Stimulated activated effector memory CD8-positive, alpha-beta T cell treated with anti-CD3 and anti-CD28 coated beads, Interleukin-12 subunit alpha, Interleukin-12 subunit beta, amount 100 ng/mL, for 72 hours (primary cell): Measurements from ENCODE around the gene ITGAE.
"Not testable (repeated sequence)": the region's sequence is repeated elsewhere in the genome, so short reads cannot be mapped to it uniquely, and the experiment has no call there.

Source experiments
- ATAC-seq: fragments of 150-1000 bp; cut with Tn5 transposase; 2 replicates; pipeline ENCODE4 v1.10.0; 2021
- DNase-seq, 2 donors: peaks; one replicate each; pipeline ENCODE4 v3.0.0; 2021 to 2022; ENCODE audit warnings: low spot score in 2 of 2
- H3K27ac Mint-ChIP-seq: one replicate; pipeline ENCODE4 v1.8.0; 2022; ENCODE audit warnings: mild to moderate bottlenecking, mixed read lengths
- H3K36me3 Mint-ChIP-seq: one replicate; pipeline ENCODE4 v1.8.0; 2022; ENCODE audit warnings: mild to moderate bottlenecking, mixed read lengths
- H3K4me1 Mint-ChIP-seq: one replicate; pipeline ENCODE4 v1.8.0; 2022; ENCODE audit warnings: mixed read lengths
- H3K4me3 Mint-ChIP-seq: one replicate; pipeline ENCODE4 v1.8.0; 2022; ENCODE audit warnings: mild to moderate bottlenecking, mixed read lengths
- H3K9me3 Mint-ChIP-seq: one replicate; pipeline ENCODE4 v1.8.0; 2022; ENCODE audit warnings: mixed read lengths

ITGAE gene

DNA sequence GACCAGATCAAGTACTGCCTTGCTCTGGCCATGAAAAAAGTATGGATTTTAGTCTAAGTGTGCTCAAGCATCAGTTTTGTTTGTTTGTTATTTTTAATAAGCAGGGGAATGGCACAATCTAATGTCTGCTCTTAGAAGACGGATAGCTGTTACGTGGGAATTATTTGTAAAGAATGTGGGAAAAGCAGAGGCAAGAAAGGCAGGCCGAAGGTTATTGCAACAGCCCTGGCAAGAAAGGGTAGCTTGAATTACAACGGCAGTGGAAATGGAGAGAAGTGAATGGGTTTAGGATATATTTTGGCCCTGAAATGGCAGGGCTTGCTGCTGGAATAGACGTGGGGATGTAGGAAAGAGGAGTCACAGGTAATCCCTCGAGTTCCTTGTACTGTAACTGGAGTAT lies 78.3 kb downstream of the ITGAE start:
- Mint-ChIP-seq H3K4me3 (peak overlapping the region; percentile 76), H3K27ac (peak overlapping the region; percentile 94), H3K4me1 (peaks cover 47% of the 10 kb centered on the region), H3K36me3 (peaks cover 91% of the 10 kb centered on the region), H3K9me3 (no peaks in the 10 kb centered on the region)
- DNase-seq, result no peak
- ATAC-seq, result no peak

DNA sequence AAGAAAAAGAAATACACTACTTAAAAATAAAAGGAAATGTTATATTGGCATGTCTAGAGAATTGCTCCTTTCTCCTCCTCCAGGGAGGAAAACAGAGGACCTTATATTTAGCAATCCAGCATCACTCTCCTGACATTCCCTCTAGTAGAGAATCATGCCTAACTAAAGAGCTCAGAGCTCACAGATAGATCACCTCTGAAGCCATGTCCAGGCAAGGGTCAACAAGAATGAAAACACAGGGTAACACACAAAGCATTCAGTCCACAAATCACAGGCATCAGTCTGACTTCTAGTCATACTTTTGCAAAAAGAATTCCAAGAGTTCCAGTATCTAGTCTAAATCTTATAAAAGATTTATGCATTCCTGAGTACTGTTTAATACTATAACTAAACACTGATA lies 81.7 kb downstream of the ITGAE start:
- Mint-ChIP-seq H3K9me3 (no peaks in the 10 kb centered on the region), H3K36me3 (peaks cover 100% of the 10 kb centered on the region), H3K4me3 (no peak overlapping the region), H3K27ac (no peak overlapping the region), H3K4me1 (peaks cover 55% of the 10 kb centered on the region)
- ATAC-seq (no peak), DNase-seq (no peak)

GRCh38 chr17:3718201-3718600 lies 82.8 kb downstream of the ITGAE start:
- no peak for DNase-seq
- no peaks in the 10 kb centered on the region for H3K9me3 Mint-ChIP-seq
- peaks cover 100% of the 10 kb centered on the region for H3K36me3 Mint-ChIP-seq
- peaks cover 56% of the 10 kb centered on the region for H3K4me1 Mint-ChIP-seq
- no peak overlapping the region for H3K4me3 Mint-ChIP-seq
- ATAC-seq, result no peak
- no peak overlapping the region for H3K27ac Mint-ChIP-seq

- Mint-ChIP-seq H3K9me3 (no peaks in the 10 kb centered on the region), H3K4me1 (peaks cover 52% of the 10 kb centered on the region), H3K27ac (no peak overlapping the region), H3K4me3 (no peak overlapping the region), H3K36me3 (peaks cover 90% of the 10 kb centered on the region)
- DNase-seq, result no peak
- no peak for ATAC-seq
Observed at GRCh38 chr17:3715296-3715695, 85.7 kb downstream of the ITGAE start.

- DNase-seq (peak in 1 of 2 donors; percentile 66), ATAC-seq (peak; percentile 7)
- peaks cover 49% of the 10 kb centered on the region for H3K4me1 Mint-ChIP-seq
- H3K27ac Mint-ChIP-seq, result peak overlapping the region; percentile 8
- H3K36me3 Mint-ChIP-seq, result peaks cover 67% of the 10 kb centered on the region
- H3K9me3 Mint-ChIP-seq, result no peaks in the 10 kb centered on the region
- peak overlapping the region; percentile 49 for H3K4me3 Mint-ChIP-seq
Observed at GRCh38 chr17:3712811-3713463, 88.1 kb downstream of the ITGAE start.

DNA sequence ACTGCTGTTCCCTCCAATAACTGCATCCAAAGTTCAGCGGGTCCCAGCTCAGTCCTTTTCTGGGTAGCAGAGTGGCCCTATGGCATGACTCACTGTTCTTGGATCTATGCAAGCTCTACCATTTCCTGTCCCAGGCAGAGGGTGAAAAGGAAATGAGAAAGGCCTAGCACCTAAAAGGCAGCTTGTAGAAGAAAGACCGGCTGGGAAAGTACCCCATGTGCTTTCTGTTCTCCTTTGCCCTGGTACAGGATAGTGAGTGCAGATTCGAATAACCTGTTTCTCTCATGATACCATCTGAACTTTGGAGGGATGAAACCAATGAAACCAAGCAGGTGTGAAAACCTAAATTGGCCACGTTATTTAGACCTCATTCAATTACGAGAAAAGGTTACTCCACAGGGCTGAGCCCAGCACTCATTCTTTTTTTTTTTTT lies 90.0 kb downstream of the ITGAE start:
- peak; percentile 52 to 84 for DNase-seq
- H3K4me3 Mint-ChIP-seq, result peak overlapping the region; percentile 49
- H3K9me3 Mint-ChIP-seq, result no peaks in the 10 kb centered on the region
- H3K4me1 Mint-ChIP-seq, result peaks cover 40% of the 10 kb centered on the region
- H3K27ac Mint-ChIP-seq, result peak overlapping the region; percentile 46
- H3K36me3 Mint-ChIP-seq, result peaks cover 47% of the 10 kb centered on the region
- ATAC-seq, result peak; percentile 99

- ATAC-seq, result no peak
- Mint-ChIP-seq H3K9me3 (no peaks in the 10 kb centered on the region), H3K4me1 (peaks cover 37% of the 10 kb centered on the region), H3K4me3 (no peak overlapping the region), H3K36me3 (peaks cover 21% of the 10 kb centered on the region), H3K27ac (no peak overlapping the region)
- DNase-seq, result no peak
Observed at GRCh38 chr17:3708366-3708765, 92.6 kb downstream of the ITGAE start.

- peaks cover 17% of the 10 kb centered on the region for H3K4me1 Mint-ChIP-seq
- not testable (repeated sequence) for DNase-seq, H3K36me3 Mint-ChIP-seq, H3K27ac Mint-ChIP-seq, H3K9me3 Mint-ChIP-seq, H3K4me3 Mint-ChIP-seq, ATAC-seq
Observed at GRCh38 chr17:3705718-3705984, 95.3 kb downstream of the ITGAE start.

DNA sequence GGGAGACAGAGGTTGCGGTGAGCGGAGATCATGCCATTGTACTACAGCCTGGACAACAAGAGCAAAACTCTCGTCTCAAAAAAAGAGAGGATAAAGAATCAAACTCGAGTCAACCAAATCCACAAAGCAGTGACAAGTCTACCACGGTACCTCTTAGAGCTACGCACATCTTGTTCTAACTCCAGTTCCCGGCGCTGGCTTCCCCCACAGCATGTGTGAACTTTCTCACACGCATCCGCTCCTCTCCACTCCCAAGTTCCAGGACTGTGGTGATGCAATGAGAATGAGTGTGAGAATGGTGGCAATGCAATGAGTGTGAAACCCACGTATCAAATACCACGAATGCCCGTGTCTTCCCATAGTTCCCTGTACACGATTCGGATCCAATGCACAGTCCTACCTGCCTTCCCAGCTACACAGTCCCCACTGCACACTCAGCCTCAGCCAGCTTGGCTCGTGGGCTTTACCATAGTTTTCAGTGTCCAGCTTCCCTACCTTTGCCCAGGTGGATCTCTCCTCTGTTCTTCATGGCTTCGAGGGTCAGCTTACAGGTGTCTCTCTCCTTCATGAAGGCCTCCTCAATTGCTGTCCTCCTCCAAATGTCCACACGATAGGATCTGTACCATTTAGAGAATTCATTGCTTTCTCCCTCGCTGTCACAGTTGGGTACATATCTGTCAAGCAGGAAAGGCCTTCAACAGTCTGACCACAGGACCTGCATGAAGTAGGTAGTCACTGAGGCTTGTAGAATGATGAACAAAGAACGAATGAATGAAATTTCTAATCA lies 95.9 kb downstream of the ITGAE start:
- Mint-ChIP-seq H3K27ac (no peak overlapping the region), H3K4me1 (peaks cover 17% of the 10 kb centered on the region)
- DNase-seq, result no peak

DNA sequence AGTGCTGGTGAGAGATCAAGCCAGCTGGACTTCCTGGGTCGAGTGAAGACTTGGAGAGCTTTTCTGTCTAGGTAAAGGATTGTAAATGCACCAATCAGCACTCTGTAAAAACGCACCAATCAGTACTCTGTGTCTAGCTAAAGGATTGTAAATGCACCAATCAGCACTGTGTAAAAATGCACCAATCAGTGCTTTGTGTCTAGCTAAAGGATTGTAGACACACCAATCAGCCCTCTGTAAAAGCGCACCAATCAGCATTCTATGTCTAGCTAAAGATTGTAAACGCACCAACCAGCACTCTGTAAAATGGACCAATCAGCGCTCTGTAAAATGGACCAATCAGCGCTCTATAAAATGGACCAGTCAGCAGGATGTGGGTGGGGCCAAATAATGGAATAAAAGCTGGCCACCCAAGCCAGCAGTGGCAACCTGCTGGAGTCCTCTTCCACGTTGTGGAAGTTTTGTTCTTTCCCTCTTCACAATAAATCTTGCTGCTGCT lies 98.9 kb downstream of the ITGAE start:
- not testable (repeated sequence) for H3K4me3 Mint-ChIP-seq, H3K4me1 Mint-ChIP-seq, ATAC-seq, H3K27ac Mint-ChIP-seq, H3K9me3 Mint-ChIP-seq, DNase-seq, H3K36me3 Mint-ChIP-seq

More for the DNA sequence above, 95.9 kb downstream of the ITGAE start:
- no peaks in the 10 kb centered on the region for H3K9me3 Mint-ChIP-seq
- H3K4me3 Mint-ChIP-seq, result no peak overlapping the region
- no peak for ATAC-seq
- H3K36me3 Mint-ChIP-seq, result peaks cover 5% of the 10 kb centered on the region

GRCh38 chr17:3699951-3700350 lies 101.0 kb downstream of the ITGAE start:
- H3K9me3 Mint-ChIP-seq, result no peaks in the 10 kb centered on the region
- H3K4me1 Mint-ChIP-seq, result peaks cover 8% of the 10 kb centered on the region
- H3K4me3 Mint-ChIP-seq, result no peak overlapping the region
- no peak for DNase-seq
- H3K36me3 Mint-ChIP-seq, result peaks cover 10% of the 10 kb centered on the region
- no peak for ATAC-seq
- H3K27ac Mint-ChIP-seq, result no peak overlapping the region

- DNase-seq (no peak), ATAC-seq (no peak)
- H3K36me3 Mint-ChIP-seq, result peaks cover 22% of the 10 kb centered on the region
- no peak overlapping the region for H3K27ac Mint-ChIP-seq
- H3K4me1 Mint-ChIP-seq, result peaks cover 20% of the 10 kb centered on the region
- H3K4me3 Mint-ChIP-seq, result no peak overlapping the region
- H3K9me3 Mint-ChIP-seq, result no peaks in the 10 kb centered on the region
Observed at GRCh38 chr17:3698139-3698538, 102.8 kb downstream of the ITGAE start.

DNA sequence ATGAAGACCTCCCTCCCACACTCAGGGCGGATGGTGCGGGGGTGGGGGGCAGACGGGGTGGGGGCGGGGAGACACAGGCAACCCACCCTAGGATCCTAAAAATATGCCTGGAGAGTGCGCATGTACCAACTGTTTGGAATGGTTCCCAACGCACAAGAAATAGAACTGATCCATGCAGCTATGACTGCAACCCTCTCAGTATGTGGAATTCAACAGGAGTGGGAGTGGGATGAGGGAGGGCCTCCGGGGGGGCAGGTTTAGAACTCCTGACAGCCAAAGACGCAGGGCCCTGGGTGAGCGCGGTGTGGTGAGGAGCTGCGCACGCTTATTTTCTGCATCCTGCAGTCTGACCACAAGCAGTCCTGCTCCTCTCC lies 103.9 kb downstream of the ITGAE start:
- Mint-ChIP-seq H3K27ac (no peak overlapping the region), H3K36me3 (peaks cover 17% of the 10 kb centered on the region), H3K4me1 (peaks cover 20% of the 10 kb centered on the region), H3K4me3 (peak overlapping the region; percentile 77), H3K9me3 (no peaks in the 10 kb centered on the region)
- ATAC-seq, result no peak
- no peak for DNase-seq

- Mint-ChIP-seq H3K4me3 (peak within 1 kb of the TSS; percentile 77), H3K27ac (no peak within 1 kb of the TSS), H3K4me1 (peaks cover 27% of the 10 kb centered on the region), H3K36me3 (peaks cover 21% of the 10 kb centered on the region), H3K9me3 (no peaks in the 10 kb centered on the region)
- ATAC-seq (peak; percentile 55), DNase-seq (peak in 1 of 2 donors; percentile 72)
Observed at GRCh38 chr17:3695723-3696411, 105.1 kb downstream of the ITGAE start, which contains the start of gene P2RX5. P2RX5 (minus strand) TSS chr17:3696155; CDS start chr17:3696005, 150 bp downstream.

GRCh38 chr17:3695129-3695722 lies 105.8 kb downstream of the ITGAE start:
- H3K36me3 Mint-ChIP-seq, result peaks cover 27% of the 10 kb centered on the region
- no peaks in the 10 kb centered on the region for H3K9me3 Mint-ChIP-seq
- peaks cover 30% of the 10 kb centered on the region for H3K4me1 Mint-ChIP-seq
- H3K27ac Mint-ChIP-seq, result peak overlapping the region; percentile 67
- DNase-seq (peak in 1 of 2 donors; percentile 67), ATAC-seq (peak; percentile 8)
- H3K4me3 Mint-ChIP-seq, result peak overlapping the region; percentile 77
